ENCODE data around the gene ATP6AP1. TPM values are rescaled to one million over a fixed set of nuclear protein-coding genes. Genes with fewer than 3 reads are reported as not detected.

Gene ATP6AP1
- total and polyA plus RNA-seq, 2 donors (not counting 3 experiments of a cell fraction or from before 2014, with no cell fraction given), result 145 to 322 TPM

GRCh38 chrX:154417157-154417556, 11.3 kb upstream of the ATP6AP1 start:
- FAIRE-seq (no peak), DNase-seq (ENCODE audit: low read depth, low spot score) (no peak)
- no TSS peak for BruUV-seq (replicated peaks)
- H2AFZ ChIP-seq (ENCODE audit: low read depth, low read length), result no peak overlapping the region
- H3K9me3 ChIP-seq (replicated peaks; ENCODE audit: control insufficient read depth, insufficient read depth, low read length), result no peaks in the 10 kb centered on the region
- H3K36me3 ChIP-seq (ENCODE audit: control insufficient read depth in 2 of 2, extremely low read depth in 1 of 2, insufficient read depth in 2 of 2, low read length in 2 of 2), result no peaks in the 10 kb centered on the region
- ChIA-PET CTCF (no interaction called here), POLR2A (no interaction called here)
- no peak overlapping the region for H3K4me2 ChIP-seq (ENCODE audit: insufficient read depth, low read length)
- H3K79me2 ChIP-seq (ENCODE audit: control insufficient read depth, insufficient read depth, low read length), result no peaks in the 10 kb centered on the region
- no peak for TF ChIP-seq POLR2AphosphoS5 (IDR thresholded peaks at IDR 0.05; ENCODE audit: insufficient read depth, low read depth, low read length)
- no peak for TF ChIP-seq FOS (IDR thresholded peaks at IDR 0.05; ENCODE audit: borderline replicate concordance, insufficient read depth, low read length)
- dilution Hi-C loops (cut with MboI; ENCODE audit: extremely low pct_ligation_motif_present, low sequenced_read_pairs) (no loop called here), intact Hi-C loops (cut with micrococcal nuclease) (no loop called here)
- no peaks in the 10 kb centered on the region for H3K9me1 ChIP-seq (replicated peaks; ENCODE audit: control insufficient read depth, extremely low read depth, insufficient read depth, low read length)
- H3K27ac ChIP-seq (ENCODE audit: insufficient read depth, low read depth, low read length), result no peak overlapping the region
- no peaks in the 10 kb centered on the region for H4K20me1 ChIP-seq (replicated peaks; ENCODE audit: control insufficient read depth, extremely low read depth, insufficient read depth, low read length)
- H3K4me3 ChIP-seq (replicated peaks in 1 of 3; ENCODE audit: insufficient read depth in 1 of 3, low read depth in 1 of 3, low read length in 3 of 3), result no peak overlapping the region
- H3K4me1 ChIP-seq (ENCODE audit: control insufficient read depth, extremely low read depth, insufficient read depth, low read length), result peaks cover 14% of the 10 kb centered on the region
- no peak overlapping the region for H3K9ac ChIP-seq (replicated peaks; ENCODE audit: extremely low read depth, insufficient read depth, low read length)
- no peaks in the 10 kb centered on the region for H3K27me3 ChIP-seq (ENCODE audit: control insufficient read depth in 2 of 2, insufficient read depth in 2 of 2, low read length in 2 of 2)

- intact Hi-C loops (cut with micrococcal nuclease), result no loop called here
- TF ChIP-seq GATA2 (IDR thresholded peaks at IDR 0.05; ENCODE audit: insufficient read depth, insufficient read length, low read depth, low read length), result no peak
- Histone ChIP-seq H3K4me3 (replicated peaks in 1 of 3; ENCODE audit: insufficient read depth in 1 of 3, low read depth in 1 of 3, low read length in 3 of 3) (no peak overlapping the region), H3K9me3 (replicated peaks; ENCODE audit: control insufficient read depth, insufficient read depth, low read length) (no peaks in the 10 kb centered on the region), H3K4me2 (ENCODE audit: insufficient read depth, low read length) (no peak overlapping the region), H3K36me3 (ENCODE audit: control insufficient read depth in 2 of 2, extremely low read depth in 1 of 2, insufficient read depth in 2 of 2, low read length in 2 of 2) (no peaks in the 10 kb centered on the region), H2AFZ (ENCODE audit: low read depth, low read length) (no peak overlapping the region), H3K9me1 (replicated peaks; ENCODE audit: control insufficient read depth, extremely low read depth, insufficient read depth, low read length) (no peaks in the 10 kb centered on the region), H3K4me1 (ENCODE audit: control insufficient read depth, extremely low read depth, insufficient read depth, low read length) (peaks cover 6% of the 10 kb centered on the region), H3K9ac (replicated peaks; ENCODE audit: extremely low read depth, insufficient read depth, low read length) (no peak overlapping the region), H4K20me1 (replicated peaks; ENCODE audit: control insufficient read depth, extremely low read depth, insufficient read depth, low read length) (no peaks in the 10 kb centered on the region), H3K27me3 (ENCODE audit: control insufficient read depth in 2 of 2, insufficient read depth in 2 of 2, low read length in 2 of 2) (no peaks in the 10 kb centered on the region), H3K79me2 (ENCODE audit: control insufficient read depth, insufficient read depth, low read length) (no peaks in the 10 kb centered on the region), H3K27ac (ENCODE audit: insufficient read depth, low read depth, low read length) (no peak overlapping the region)
- POLR2A ChIA-PET, result no interaction called here
- FAIRE-seq (no peak), DNase-seq (ENCODE audit: low read depth, low spot score) (no peak)
- CTCF ChIA-PET, result no interaction called here
- dilution Hi-C loops (cut with MboI; ENCODE audit: extremely low pct_ligation_motif_present, low sequenced_read_pairs), result no loop called here
- BruUV-seq (replicated peaks), result no TSS peak
Measured at GRCh38 chrX:154419189-154419588, 9.3 kb upstream of the ATP6AP1 start.
